DMS 273 (cell line): ENCODE results near the gene FRZB.
"Not testable (repeated sequence)": the region's sequence is repeated elsewhere in the genome, so short reads cannot be mapped to it uniquely, and the experiment has no call there.

Experiments
- DNase-seq: peaks from one replicate; lab custom pipeline; 2025; ENCODE audit not compliant: unreplicated experiment; lab: John Stamatoyannopoulos, UW

Gene FRZB

GRCh38 chr2:182890773-182891378, 24.4 kb upstream of the FRZB start:
- DNase-seq = no peak

GRCh38 chr2:182890305-182890704, 23.9 kb upstream of the FRZB start:
- DNase-seq = no peak

- no peak for DNase-seq
These were observed 21.4 kb upstream of the FRZB start for GRCh38 chr2:182887753-182888415.

GRCh38 chr2:182887093-182887492, 20.7 kb upstream of the FRZB start:
- no peak for DNase-seq

- no peak for DNase-seq
These were observed 19.3 kb upstream of the FRZB start for GRCh38 chr2:182885771-182886170.

- DNase-seq = no peak
These were observed 17.0 kb upstream of the FRZB start for GRCh38 chr2:182883451-182883850.

GRCh38 chr2:182880100-182880499, 13.7 kb upstream of the FRZB start:
- not testable (repeated sequence) for DNase-seq

- DNase-seq = not testable (repeated sequence)
These were observed 10.2 kb upstream of the FRZB start for GRCh38 chr2:182876653-182877052.

GRCh38 chr2:182870227-182870626, 3.8 kb upstream of the FRZB start:
- DNase-seq = peak; percentile 73

GRCh38 chr2:182868054-182868796, 1.8 kb upstream of the FRZB start:
- DNase-seq = peak; percentile 77

GRCh38 chr2:182867426-182868053, 1.1 kb upstream of the FRZB start:
- DNase-seq = peak; percentile 61

- DNase-seq = peak; percentile 25
These were observed 359 bp downstream of the FRZB start for GRCh38 chr2:182866095-182866460.

GRCh38 chr2:182864949-182865570, 1.4 kb downstream of the FRZB start:
- DNase-seq = peak; percentile 36

GRCh38 chr2:182863642-182864041, 2.8 kb downstream of the FRZB start:
- no peak for DNase-seq

- DNase-seq = peak; percentile 51
These were observed 4.3 kb downstream of the FRZB start for GRCh38 chr2:182862091-182862490.

GRCh38 chr2:182860858-182861257, 5.6 kb downstream of the FRZB start:
- no peak for DNase-seq

GRCh38 chr2:182858671-182859070, 7.8 kb downstream of the FRZB start:
- no peak for DNase-seq

GRCh38 chr2:182855376-182855775, 11.1 kb downstream of the FRZB start:
- no peak for DNase-seq

- no peak for DNase-seq
These were observed 11.9 kb downstream of the FRZB start for GRCh38 chr2:182854375-182855105.

- no peak for DNase-seq
These were observed 13.6 kb downstream of the FRZB start for GRCh38 chr2:182852801-182853200.

GRCh38 chr2:182852090-182852489, 14.3 kb downstream of the FRZB start:
- peak; percentile 58 for DNase-seq
